Renal cortical epithelial cell (primary cell): Measurements from ENCODE around the gene TPM3. TPM values are rescaled to one million over a fixed set of nuclear protein-coding genes. Genes with fewer than 3 reads are reported as not detected.

Source experiments
- total RNA-seq: library from RNA; depleted of rRNA; stranded (reverse); fragments of >200 nt; gene quantifications from 2 replicates; pipeline ENCODE4 v1.2.3, GENCODE V29; 2014

TPM3 gene
- total RNA-seq, 1 donor from 2014 or later, result 654 TPM

Other genes with a start within 250 kb of the TPM3 start
- 2.6 and 21.5 TPM in 2 replicates for gene DENND4B, start 245.4 kb downstream of the TPM3 start, total RNA-seq
- 2.8 and 6.6 TPM in 2 replicates for gene CRTC2, start 233.5 kb downstream of the TPM3 start, total RNA-seq
- gene SLC39A1, start 228.6 kb downstream of the TPM3 start, total RNA-seq, result 203 and 214 TPM in 2 replicates
- gene CREB3L4, start 224.2 kb downstream of the TPM3 start, total RNA-seq, result 4.9 and 7.1 TPM in 2 replicates
- gene JTB, start 214.4 kb downstream of the TPM3 start, total RNA-seq, result 109 and 116 TPM in 2 replicates
- gene RAB13, start 205.8 kb downstream of the TPM3 start, total RNA-seq, result 80.6 and 154 TPM in 2 replicates
- gene RPS27, start 201.3 kb downstream of the TPM3 start, total RNA-seq, result 242 and 820 TPM in 2 replicates
- gene NUP210L, start 37.0 kb downstream of the TPM3 start, total RNA-seq, result 0.05 TPM in 1 of 2 replicates, not detected in the other
- not detected in 2 replicates for gene CFAP141, start 14.2 kb upstream of the TPM3 start, total RNA-seq
- gene UBAP2L, start 28.9 kb upstream of the TPM3 start, total RNA-seq, result 21.9 and 127 TPM in 2 replicates
- 46.1 and 132 TPM in 2 replicates for gene HAX1, start 80.5 kb upstream of the TPM3 start, total RNA-seq
- not detected in 2 replicates for gene AQP10, start 129.0 kb upstream of the TPM3 start, total RNA-seq
- 46.3 and 58.7 TPM in 2 replicates for gene ATP8B2, start 133.4 kb upstream of the TPM3 start, total RNA-seq
- gene IL6R, start 213.2 kb upstream of the TPM3 start, total RNA-seq, result 13.9 and 14.6 TPM in 2 replicates